Right ventricle myocardium superior (tissue), 1 donor: ENCODE data around the gene CEP170B. TPM values are rescaled to one million over a fixed set of nuclear protein-coding genes. Genes with fewer than 3 reads are reported as not detected.

Source experiments
- ATAC-seq: fragments of 200-7000 bp; cut with Tn5 transposase; one replicate; pipeline ENCODE4 v1.9.1; 2020; ENCODE audit warnings: mild to moderate bottlenecking; ENCODE audit not compliant: poor library complexity
- DNase-seq: peaks from one replicate; pipeline ENCODE4 v3.0.0-alpha.2; 2020
- intact Hi-C: fragments of 100-400 bp; cut with DNase I; formaldehyde crosslinking; loops from one replicate; pipeline ENCODE4 v1.11.2; 2022
- total RNA-seq: library from RNA; stranded (reverse); fragmentation: NEBNext Ultra II Directional; extraction: Animal tissue kit (Norgen Biotek cat#: 25700); gene quantifications from one replicate; pipeline ENCODE4 v1.2.1, GENCODE V29; 2021
- donor health status: DM: no; HTN: yes; CAD: no; lungs with severe emphysema.

CEP170B gene
- total RNA-seq, 1 donor from 2014 or later, result 9.5 TPM

GRCh38 chr14:104923640-104924420 lies 58.8 kb downstream of the CEP170B start:
- ATAC-seq, result no peak
- no peak for DNase-seq
- intact Hi-C loops, result no loop called here

GRCh38 chr14:104924421-104925213 lies 59.5 kb downstream of the CEP170B start, which contains the start of gene PLD4:
Gene PLD4 (plus strand): TSS chr14:104924879. CDS start chr14:104927141, 2,262 bp downstream.
- intact Hi-C loops, result no loop called here
- ATAC-seq (no peak), DNase-seq (peak; percentile 40)

- ATAC-seq (no peak), DNase-seq (no peak)
- intact Hi-C loops, result no loop called here
Measured at GRCh38 chr14:104925214-104925854, 60.3 kb downstream of the CEP170B start.

- ATAC-seq (no peak), DNase-seq (no peak)
- intact Hi-C loops, result no loop called here
Measured at GRCh38 chr14:104925855-104926609, 61.0 kb downstream of the CEP170B start.

GRCh38 chr14:104926619-104927431 lies 61.8 kb downstream of the CEP170B start:
- ATAC-seq, result no peak
- peak; percentile 37 for DNase-seq
- intact Hi-C loops, result no loop called here

- intact Hi-C loops, result no loop called here
- DNase-seq (peak; percentile 39), ATAC-seq (no peak)
Measured at GRCh38 chr14:104927432-104927816, 62.4 kb downstream of the CEP170B start.

GRCh38 chr14:104927901-104928300 lies 62.8 kb downstream of the CEP170B start:
- no peak for DNase-seq
- intact Hi-C loops, result no loop called here
- no peak for ATAC-seq

GRCh38 chr14:104928391-104929133 lies 63.5 kb downstream of the CEP170B start:
- intact Hi-C loops, result no loop called here
- no peak for ATAC-seq
- no peak for DNase-seq

- intact Hi-C loops, result no loop called here
- DNase-seq, result no peak
- ATAC-seq, result no peak
Measured at GRCh38 chr14:104929268-104930230, 64.5 kb downstream of the CEP170B start.

DNA sequence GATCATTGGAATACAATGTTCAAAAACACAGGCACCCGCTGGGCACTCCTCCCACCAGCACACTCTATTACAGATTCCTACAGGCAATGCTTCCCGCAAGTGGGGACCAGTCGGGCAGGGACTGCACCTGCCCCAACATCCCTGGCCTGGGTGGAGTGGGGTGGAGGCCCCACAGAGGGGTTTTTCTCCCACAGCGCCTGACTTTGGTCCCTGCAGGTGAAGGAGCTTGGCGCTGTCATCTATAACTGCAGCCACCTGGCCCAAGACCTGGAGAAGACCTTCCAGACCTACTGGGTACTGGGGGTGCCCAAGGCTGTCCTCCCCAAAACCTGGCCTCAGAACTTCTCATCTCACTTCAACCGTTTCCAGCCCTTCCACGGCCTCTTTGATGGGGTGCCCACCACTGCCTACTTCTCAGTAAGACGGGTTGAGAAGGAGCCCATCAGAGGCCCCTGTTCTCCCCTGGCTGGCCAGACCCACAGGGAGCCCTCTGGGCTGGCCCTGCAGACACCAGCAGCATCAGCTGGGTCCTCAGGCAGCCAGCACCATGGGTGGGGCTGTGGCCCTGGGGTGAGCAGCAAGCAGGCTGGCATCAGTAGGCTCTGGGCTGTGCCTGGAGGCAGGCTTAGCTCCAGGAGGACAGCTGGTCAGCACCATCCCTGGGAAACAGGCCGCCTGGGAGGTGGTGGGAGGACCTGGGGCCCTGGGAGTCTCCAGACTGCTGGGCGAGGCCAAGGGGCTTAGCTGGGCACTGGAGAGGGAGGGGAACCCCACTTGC lies 65.6 kb downstream of the CEP170B start:
- DNase-seq (no peak), ATAC-seq (no peak)
- intact Hi-C loops, result no loop called here

GRCh38 chr14:104931304-104931770 lies 66.3 kb downstream of the CEP170B start:
- intact Hi-C loops, result no loop called here
- ATAC-seq, result no peak
- peak; percentile 36 for DNase-seq

GRCh38 chr14:104931771-104932675 lies 67.0 kb downstream of the CEP170B start:
- intact Hi-C loops, result no loop called here
- ATAC-seq (no peak), DNase-seq (peak; percentile 39)

DNA sequence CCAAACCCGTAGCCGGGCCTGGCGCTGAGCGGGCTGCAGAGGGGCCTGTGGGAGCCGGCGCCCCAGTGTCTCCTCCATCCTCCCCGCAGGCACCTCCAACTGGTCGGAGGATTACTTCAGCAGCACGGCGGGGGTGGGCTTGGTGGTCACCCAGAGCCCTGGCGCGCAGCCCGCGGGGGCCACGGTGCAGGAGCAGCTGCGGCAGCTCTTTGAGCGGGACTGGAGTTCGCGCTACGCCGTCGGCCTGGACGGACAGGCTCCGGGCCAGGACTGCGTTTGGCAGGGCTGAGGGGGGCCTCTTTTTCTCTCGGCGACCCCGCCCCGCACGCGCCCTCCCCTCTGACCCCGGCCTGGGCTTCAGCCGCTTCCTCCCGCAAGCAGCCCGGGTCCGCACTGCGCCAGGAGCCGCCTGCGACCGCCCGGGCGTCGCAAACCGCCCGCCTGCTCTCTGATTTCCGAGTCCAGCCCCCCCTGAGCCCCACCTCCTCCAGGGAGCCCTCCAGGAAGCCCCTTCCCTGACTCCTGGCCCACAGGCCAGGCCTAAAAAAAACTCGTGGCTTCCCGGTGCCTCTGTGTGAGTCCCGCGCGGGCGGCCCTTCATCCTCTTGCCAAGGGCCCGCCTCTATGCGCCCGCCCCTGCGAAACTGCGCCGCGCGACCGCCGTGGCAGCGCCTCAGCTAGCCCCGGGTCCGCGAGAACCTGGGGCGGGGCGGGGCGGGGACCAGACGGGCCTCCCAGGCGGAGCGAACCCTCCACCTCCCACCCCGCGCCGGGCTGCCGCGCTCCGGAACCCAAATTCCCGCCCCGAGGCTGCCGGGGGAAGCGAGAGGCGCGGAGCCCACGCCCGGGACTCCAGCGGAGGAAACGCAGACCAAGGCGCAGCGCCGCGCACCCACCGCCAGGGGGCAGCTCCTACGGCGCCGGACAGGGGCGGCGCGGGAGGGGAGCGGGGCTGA lies 67.9 kb downstream of the CEP170B start:
- intact Hi-C loops, result no loop called here
- peak; percentile 92 for DNase-seq
- peak; percentile 91 for ATAC-seq
